Left lung (tissue), 10 donors: ENCODE data around the gene GARNL3. TPM values are rescaled to one million over a fixed set of nuclear protein-coding genes. Genes with fewer than 3 reads are reported as not detected.

Experiments used
- ATAC-seq: fragments of 200-7000 bp; cut with Tn5 transposase; one replicate; pipeline ENCODE4 v1.9.1; 2020; ENCODE audit warnings: moderate library complexity
- DNase-seq, 4 donors: peaks; one replicate each; pipeline ENCODE4 v3.0.0-alpha.2; 2013 to 2020
- H3K27ac ChIP-seq, 2 donors: fragments of 200-600 bp; sonication (generic) in 1 of 2; one replicate each; pipeline versions ENCODE4 v1.5.0 to v1.8.0; 2020 to 2021
- H3K27me3 ChIP-seq, 2 donors: fragments of 200-600 bp; sonication (generic) in 1 of 2; one replicate each; pipeline versions ENCODE4 v1.5.0 to v1.8.0; 2020 to 2021
- H3K36me3 ChIP-seq, 2 donors: fragments of 200-600 bp; sonication (generic) in 1 of 2; one replicate each; pipeline versions ENCODE4 v1.5.0 to v1.8.0; 2020 to 2021
- H3K4me1 ChIP-seq, 2 donors: fragments of 200-600 bp; one replicate each; pipeline ENCODE4 v1.8.0; 2021
- H3K4me3 ChIP-seq, 2 donors: fragments of 200-600 bp; sonication (generic) in 1 of 2; one replicate each; pipeline versions ENCODE4 v1.5.0 to v1.8.0; 2020 to 2021; ENCODE audit warnings: mild to moderate bottlenecking in 1 of 2
- H3K9me3 ChIP-seq, 2 donors: fragments of 200-600 bp; sonication (generic) in 1 of 2; one replicate each; pipeline versions ENCODE4 v1.5.0 to v1.8.0; 2020 to 2021
- intact Hi-C, 2 donors: fragments of 100-400 bp; cut with DNase I; formaldehyde crosslinking; loops; one replicate each; pipeline versions ENCODE4 v1.11.2 to v1.14.2; 2022
- polyA plus RNA-seq, 6 donors: library from polyadenylated mRNA; unstranded; fragments of 120-200 nt; gene quantifications; one replicate each; pipeline ENCODE4 v1.2.1, GENCODE V29; 2013; ENCODE audit not compliant: insufficient read length in 6 of 6
- total RNA-seq, 2 donors: library from RNA; stranded (reverse); fragmentation: NEBNext Ultra II Directional; extraction: Animal tissue kit (Norgen Biotek cat#: 25700); gene quantifications; one replicate each; pipeline ENCODE4 v1.2.1, GENCODE V29; 2021
- TF ChIP-seq, protein P1 (sequence below), 2 donors: fragments of 200-600 bp; sonication (generic) in 1 of 2; IDR thresholded peaks; one replicate each; pipeline versions ENCODE4 v1.5.0 to v1.8.0; 2021; ENCODE audit warnings: antibody characterized with exemption in 2 of 2
- donor health status: DM: no; HTN: yes; CAD: no.
- donor health status: DM: no; HTN: no; CAD: no.

Gene GARNL3
- total and polyA plus RNA-seq, 8 donors = 7.4 to 40.4 (median 37.7) TPM

DNA sequence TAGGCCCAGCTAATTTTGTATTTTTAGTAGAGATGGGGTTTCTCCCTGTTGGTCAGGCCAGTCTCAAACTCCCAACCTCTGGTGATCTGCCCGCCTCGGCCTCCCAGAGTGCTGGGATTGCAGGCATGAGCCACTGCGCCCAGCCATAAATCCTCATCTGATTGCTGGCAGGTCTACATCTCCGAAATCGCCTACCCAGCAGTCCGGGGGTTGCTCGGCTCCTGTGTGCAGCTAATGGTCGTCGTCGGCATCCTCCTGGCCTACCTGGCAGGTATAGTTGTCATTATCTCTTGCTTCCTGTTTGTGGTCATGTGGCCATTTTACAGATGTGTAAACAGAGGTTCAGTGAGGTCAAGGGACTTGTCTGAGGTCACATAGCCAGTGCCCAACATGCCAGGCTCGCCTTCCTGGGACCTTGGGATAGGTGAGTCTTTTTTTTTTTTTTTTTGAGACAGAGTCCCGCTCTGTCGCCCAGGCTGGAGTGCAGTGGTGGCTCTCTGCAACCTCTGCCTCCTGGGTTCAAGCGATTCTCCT lies 135.2 kb downstream of the GARNL3 start:
- Histone ChIP-seq H3K9me3 (no peaks in the 10 kb centered on the region), H3K4me1 (peaks cover 3 to 23% of the 10 kb centered on the region in 2 donors), H3K36me3 (peaks cover 0 to 33% of the 10 kb centered on the region in 2 donors), H3K27me3 (peaks cover 0 to 13% of the 10 kb centered on the region in 2 donors), H3K27ac (no peak overlapping the region), H3K4me3 (no peak overlapping the region)
- ATAC-seq (no peak), DNase-seq (no peak)
- TF ChIP-seq, protein P1, sequence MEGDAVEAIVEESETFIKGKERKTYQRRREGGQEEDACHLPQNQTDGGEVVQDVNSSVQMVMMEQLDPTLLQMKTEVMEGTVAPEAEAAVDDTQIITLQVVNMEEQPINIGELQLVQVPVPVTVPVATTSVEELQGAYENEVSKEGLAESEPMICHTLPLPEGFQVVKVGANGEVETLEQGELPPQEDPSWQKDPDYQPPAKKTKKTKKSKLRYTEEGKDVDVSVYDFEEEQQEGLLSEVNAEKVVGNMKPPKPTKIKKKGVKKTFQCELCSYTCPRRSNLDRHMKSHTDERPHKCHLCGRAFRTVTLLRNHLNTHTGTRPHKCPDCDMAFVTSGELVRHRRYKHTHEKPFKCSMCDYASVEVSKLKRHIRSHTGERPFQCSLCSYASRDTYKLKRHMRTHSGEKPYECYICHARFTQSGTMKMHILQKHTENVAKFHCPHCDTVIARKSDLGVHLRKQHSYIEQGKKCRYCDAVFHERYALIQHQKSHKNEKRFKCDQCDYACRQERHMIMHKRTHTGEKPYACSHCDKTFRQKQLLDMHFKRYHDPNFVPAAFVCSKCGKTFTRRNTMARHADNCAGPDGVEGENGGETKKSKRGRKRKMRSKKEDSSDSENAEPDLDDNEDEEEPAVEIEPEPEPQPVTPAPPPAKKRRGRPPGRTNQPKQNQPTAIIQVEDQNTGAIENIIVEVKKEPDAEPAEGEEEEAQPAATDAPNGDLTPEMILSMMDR (IDR thresholded peaks at IDR 0.05) = no peak
- intact Hi-C loops = no loop called here

DNA sequence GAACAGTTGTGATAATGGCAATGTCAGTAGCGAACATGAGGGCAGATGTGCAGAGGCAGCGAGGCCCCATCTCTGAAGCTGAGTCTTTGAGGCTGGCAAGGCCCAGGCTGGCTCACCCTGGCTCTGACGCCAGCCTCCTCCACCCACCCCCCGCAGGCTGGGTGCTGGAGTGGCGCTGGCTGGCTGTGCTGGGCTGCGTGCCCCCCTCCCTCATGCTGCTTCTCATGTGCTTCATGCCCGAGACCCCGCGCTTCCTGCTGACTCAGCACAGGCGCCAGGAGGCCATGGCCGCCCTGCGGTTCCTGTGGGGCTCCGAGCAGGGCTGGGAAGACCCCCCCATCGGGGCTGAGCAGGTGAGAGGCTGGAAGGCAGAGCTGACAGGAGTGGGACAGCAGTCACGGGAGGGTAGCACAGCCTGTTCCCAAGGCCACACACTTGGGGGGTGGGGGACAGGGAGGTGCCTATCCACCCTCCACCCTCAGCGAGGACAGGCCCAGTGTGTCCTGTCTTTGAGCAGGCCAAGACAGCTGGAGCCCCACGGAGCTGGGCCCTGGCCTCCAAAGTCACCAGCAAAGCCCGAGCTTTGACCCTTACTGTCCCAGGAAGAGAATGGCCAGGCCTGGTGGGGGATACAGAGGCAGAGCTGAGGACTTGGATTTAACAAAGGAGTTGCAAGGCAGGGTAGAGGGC lies 138.0 kb downstream of the GARNL3 start:
- Histone ChIP-seq H3K27me3 (peaks cover 0 to 10% of the 10 kb centered on the region in 2 donors), H3K27ac (no peak overlapping the region)
- TF ChIP-seq, protein P1 (IDR thresholded peaks at IDR 0.05) = no peak

DNA sequence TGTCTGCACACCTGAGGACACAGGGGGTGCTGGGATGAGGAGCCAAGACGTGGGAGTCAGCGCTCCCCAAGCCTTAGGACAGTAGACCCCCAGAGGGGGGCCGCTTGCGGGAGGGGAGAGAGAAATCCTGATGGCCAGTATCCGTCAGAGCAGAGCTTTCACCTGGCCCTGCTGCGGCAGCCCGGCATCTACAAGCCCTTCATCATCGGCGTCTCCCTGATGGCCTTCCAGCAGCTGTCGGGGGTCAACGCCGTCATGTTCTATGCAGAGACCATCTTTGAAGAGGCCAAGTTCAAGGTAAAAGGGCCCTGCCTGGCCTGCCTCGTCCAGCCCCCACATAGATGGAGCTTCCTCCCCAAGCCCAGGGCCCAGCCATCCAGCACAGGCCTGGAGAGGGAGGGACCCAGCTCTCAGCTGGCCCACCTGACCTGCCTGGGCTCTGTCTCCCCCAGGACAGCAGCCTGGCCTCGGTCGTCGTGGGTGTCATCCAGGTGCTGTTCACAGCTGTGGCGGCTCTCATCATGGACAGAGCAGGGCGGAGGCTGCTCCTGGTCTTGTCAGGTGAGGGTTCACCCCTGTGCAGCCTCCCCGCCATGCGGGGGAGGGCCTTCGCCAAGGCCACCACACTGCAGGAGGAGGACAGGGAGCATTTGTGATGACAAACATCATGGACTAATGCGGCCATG lies 139.1 kb downstream of the GARNL3 start:
- DNase-seq (no peak), ATAC-seq (no peak)
- Histone ChIP-seq H3K27me3 (no peaks in the 10 kb centered on the region), H3K4me1 (peaks cover 0 to 2% of the 10 kb centered on the region in 2 donors), H3K27ac (no peak overlapping the region), H3K36me3 (peaks cover 0 to 49% of the 10 kb centered on the region in 2 donors), H3K9me3 (no peaks in the 10 kb centered on the region), H3K4me3 (no peak overlapping the region)
- intact Hi-C loops = no loop called here
- TF ChIP-seq, protein P1 (IDR thresholded peaks at IDR 0.05) = no peak

More for the DNA sequence above, 138.0 kb downstream of the GARNL3 start:
- intact Hi-C loops = no loop called here
- H3K4me3 ChIP-seq = no peak overlapping the region
- peaks cover 0 to 13% of the 10 kb centered on the region in 2 donors for H3K4me1 ChIP-seq
- H3K36me3 ChIP-seq = peaks cover 0 to 49% of the 10 kb centered on the region in 2 donors
- DNase-seq = no peak
- ATAC-seq = no peak
- no peaks in the 10 kb centered on the region for H3K9me3 ChIP-seq

DNA sequence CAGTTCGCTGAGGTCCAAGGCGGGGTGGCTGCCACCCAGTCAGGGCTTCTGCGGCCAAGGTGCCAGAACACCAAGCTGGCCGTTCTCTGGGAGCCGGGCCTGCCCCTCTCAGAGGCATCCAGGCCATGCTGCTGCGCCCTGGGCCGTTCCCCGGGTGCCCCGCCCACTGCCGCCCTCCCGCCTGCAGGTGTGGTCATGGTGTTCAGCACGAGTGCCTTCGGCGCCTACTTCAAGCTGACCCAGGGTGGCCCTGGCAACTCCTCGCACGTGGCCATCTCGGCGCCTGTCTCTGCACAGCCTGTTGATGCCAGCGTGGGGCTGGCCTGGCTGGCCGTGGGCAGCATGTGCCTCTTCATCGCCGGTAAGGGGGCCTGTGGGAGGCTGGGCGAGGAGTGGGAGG lies 140.1 kb downstream of the GARNL3 start:
- intact Hi-C loops = no loop called here
- no peak overlapping the region for H3K4me3 ChIP-seq
- H3K4me1 ChIP-seq = no peaks in the 10 kb centered on the region
- ATAC-seq = no peak
- H3K27me3 ChIP-seq = no peaks in the 10 kb centered on the region
- peaks cover 0 to 49% of the 10 kb centered on the region in 2 donors for H3K36me3 ChIP-seq
- H3K27ac ChIP-seq = no peak overlapping the region
- TF ChIP-seq, protein P1 (IDR thresholded peaks at IDR 0.05) = no peak
- no peaks in the 10 kb centered on the region for H3K9me3 ChIP-seq
- DNase-seq = peak in 1 of 4 donors; percentile 69
